ENCODE data around the gene MICU1.

The MICU1 gene

DNA sequence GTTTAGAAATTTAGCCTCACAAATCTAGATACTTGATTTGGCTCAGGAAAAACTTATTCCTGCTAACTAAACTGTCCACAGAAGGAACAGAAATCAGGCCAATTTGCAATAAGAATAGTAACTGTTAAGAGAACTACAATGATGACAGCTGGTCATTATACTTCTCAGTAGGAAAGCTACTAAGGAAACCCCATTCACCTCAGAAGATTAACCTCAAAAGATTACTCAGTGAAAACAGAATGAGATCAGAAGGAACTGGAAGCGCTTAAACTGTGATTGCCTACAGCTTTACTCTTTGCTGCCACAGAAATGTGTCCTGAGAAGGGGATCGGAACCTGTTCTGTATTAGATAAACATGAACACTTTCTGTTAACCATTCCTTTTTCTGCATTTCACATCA lies 246.8 kb downstream of the MICU1 start:
- no peak overlapping the region for H3K4me3 ChIP-seq (ENCODE audit: low read depth, low read length)
- DNase-seq (ENCODE audit: low read depth): no peak
- TF ChIP-seq, protein P1, sequence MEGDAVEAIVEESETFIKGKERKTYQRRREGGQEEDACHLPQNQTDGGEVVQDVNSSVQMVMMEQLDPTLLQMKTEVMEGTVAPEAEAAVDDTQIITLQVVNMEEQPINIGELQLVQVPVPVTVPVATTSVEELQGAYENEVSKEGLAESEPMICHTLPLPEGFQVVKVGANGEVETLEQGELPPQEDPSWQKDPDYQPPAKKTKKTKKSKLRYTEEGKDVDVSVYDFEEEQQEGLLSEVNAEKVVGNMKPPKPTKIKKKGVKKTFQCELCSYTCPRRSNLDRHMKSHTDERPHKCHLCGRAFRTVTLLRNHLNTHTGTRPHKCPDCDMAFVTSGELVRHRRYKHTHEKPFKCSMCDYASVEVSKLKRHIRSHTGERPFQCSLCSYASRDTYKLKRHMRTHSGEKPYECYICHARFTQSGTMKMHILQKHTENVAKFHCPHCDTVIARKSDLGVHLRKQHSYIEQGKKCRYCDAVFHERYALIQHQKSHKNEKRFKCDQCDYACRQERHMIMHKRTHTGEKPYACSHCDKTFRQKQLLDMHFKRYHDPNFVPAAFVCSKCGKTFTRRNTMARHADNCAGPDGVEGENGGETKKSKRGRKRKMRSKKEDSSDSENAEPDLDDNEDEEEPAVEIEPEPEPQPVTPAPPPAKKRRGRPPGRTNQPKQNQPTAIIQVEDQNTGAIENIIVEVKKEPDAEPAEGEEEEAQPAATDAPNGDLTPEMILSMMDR (IDR thresholded peaks at IDR 0.05; ENCODE audit: control insufficient read depth, extremely low read depth, insufficient read depth): no peak

DNA sequence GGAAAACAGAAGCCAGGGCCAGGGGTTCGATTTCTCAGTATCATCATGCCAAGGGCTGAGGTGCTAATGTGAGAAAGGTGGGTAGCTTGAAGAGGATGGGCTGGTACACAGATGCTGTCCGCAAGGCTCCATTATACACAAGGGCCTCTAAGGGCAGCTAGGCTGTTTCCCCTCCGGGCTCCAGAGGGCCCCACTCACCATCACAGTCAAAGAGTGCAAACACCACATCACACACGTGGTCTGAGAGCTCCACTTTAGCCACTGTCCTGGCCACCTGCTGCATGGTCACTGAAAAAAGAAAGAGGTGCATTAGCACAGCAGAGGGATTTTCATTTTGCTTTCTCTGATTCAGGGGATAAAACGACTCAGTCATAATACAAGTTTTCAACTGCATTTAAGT lies 250.3 kb downstream of the MICU1 start:
- DNase-seq (ENCODE audit: low read depth): no peak
- TF ChIP-seq, protein P1 (IDR thresholded peaks at IDR 0.05; ENCODE audit: control insufficient read depth, extremely low read depth, insufficient read depth): peak; percentile 54
- no peak overlapping the region for H3K4me3 ChIP-seq (ENCODE audit: low read depth, low read length)

DNA sequence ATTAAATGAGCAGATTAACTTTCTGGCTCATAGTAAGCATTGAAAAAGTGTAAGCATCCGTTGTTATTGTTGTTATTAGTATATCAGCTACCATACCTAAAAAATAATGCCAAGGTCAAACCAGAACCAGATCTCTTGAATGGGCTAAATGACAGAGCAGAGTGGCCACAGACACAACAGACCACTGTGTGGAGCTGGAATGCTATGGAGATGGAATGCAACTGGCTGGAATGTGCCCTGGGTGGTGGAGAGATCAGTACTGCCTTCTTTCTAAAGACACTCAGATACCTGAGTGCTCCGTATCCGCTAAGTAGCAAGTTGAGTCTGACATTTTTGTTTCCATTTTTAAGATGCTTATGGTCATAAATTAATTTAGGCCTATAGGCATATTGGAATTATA lies 250.7 kb downstream of the MICU1 start:
- DNase-seq (ENCODE audit: low read depth): no peak
- H3K4me3 ChIP-seq (ENCODE audit: low read depth, low read length): no peak overlapping the region
- TF ChIP-seq, protein P1 (IDR thresholded peaks at IDR 0.05; ENCODE audit: control insufficient read depth, extremely low read depth, insufficient read depth): peak; percentile 29

DNA sequence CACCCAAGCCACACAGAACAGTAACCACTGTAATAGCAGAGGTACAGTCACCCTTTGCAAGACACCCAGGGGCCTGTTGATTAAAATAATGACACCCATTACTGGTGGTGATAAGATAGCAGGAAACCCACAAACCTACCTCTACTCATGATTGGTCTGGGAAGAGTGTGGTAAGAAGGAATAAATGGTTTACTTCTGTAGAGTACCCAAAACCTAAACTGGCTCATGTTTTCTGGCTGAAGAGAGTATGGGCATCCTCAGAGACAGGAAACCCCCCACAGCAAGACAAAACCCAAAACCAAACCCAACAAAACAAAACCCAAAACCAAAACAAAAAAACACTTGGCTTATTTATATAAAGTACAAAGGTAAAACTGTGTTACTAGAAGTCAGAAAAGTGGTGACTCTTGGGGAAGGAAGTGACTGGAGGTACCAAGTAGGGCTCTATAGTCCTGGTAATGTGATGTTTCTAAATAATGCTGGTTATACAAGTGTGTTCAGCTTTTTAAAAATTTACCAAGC lies 255.6 kb downstream of the MICU1 start:
- no peak overlapping the region for H3K4me3 ChIP-seq (ENCODE audit: low read depth, low read length)
- TF ChIP-seq, protein P1 (IDR thresholded peaks at IDR 0.05; ENCODE audit: control insufficient read depth, extremely low read depth, insufficient read depth): no peak
- no peak for DNase-seq (ENCODE audit: low read depth)

DNA sequence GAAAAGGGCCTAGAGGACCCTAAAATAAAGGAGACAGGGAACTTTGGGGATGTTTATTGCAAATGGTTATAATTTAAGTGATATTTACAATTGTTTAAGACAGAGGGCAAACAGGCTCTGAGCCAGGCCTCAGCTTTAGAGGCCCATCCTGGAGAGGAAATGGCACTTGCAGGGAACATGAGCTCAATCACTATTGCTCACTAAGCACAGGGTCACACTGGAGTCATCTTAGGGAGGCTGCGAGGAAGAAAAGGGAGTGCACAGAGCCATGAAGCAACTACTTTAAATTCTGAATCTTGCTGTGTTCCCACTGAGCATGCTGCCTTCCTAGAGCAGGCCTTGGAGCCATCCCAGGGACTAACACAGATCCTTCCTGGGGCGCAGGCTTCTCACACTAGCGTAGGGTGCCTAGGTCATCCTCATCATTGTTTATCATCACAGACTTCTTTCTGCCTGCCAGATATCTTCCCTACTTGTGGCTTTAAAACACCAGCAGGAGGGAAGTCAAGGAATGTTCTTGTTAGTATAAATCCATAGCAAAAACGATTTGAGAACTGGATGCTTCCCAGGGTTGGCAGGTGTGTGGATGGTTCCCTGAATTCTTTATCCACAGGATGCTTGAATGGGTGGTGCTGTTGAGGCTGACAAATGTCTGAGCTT lies 258.4 kb downstream of the MICU1 start:
- H3K4me3 ChIP-seq (ENCODE audit: low read depth, low read length): no peak overlapping the region
- TF ChIP-seq, protein P1 (IDR thresholded peaks at IDR 0.05; ENCODE audit: control insufficient read depth, extremely low read depth, insufficient read depth): no peak
- no peak for DNase-seq (ENCODE audit: low read depth)

DNA sequence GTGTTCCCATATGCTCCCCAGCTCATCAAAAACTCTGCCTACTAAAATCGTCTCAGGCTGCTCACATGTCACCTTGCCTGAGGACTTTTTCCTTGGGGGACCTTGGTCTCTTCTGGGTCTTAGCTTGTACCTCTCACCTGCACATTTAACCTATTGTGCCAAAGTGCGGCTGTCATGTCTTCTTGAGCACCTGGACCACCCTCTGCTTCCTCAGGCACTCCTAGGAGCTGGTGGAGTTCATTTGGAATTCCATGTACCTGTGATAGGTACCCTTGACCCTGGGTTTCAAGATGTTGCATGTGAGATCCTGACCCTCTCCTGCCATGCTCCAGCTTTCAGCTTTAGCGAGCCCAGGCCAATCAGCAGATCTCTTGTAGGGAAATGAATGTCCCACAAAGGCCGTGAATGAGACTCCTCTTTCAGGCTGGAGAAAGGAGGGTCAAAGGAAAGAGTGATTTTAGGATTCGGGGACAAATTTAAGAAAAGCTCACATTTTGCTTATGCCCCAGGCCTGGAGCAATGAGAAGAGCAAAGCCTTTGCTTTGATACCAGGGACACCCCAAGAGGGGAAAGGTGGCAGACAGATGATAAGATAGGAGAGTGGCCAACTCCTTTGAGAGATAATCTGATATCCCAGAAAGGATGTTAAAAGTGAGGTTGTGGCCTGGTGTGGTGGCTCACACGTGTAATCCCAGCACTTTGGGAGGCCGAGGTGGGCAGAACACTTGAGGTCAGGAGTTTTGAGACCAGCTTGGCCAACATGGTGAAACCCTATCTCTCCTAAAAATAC lies 260.6 kb downstream of the MICU1 start:
- no peak overlapping the region for H3K4me3 ChIP-seq (ENCODE audit: low read depth, low read length)
- TF ChIP-seq, protein P1 (IDR thresholded peaks at IDR 0.05; ENCODE audit: control insufficient read depth, extremely low read depth, insufficient read depth): no peak
- no peak for DNase-seq (ENCODE audit: low read depth)

All from LNCaP clone FGC (cell line).